Choroid plexus epithelial cell (primary cell): Measurements from ENCODE around the gene ZNF587B.
A peak's percentile ranks its signal among the peaks of the same experiment; 100 is the strongest.
"Not testable (repeated sequence)": the region's sequence is repeated elsewhere in the genome, so short reads cannot be mapped to it uniquely, and the experiment has no call there.

ENCODE experiments used
- DNase-seq: peaks from one replicate; pipeline ENCODE4 v3.0.0-alpha.2; 2010; ENCODE audit warnings: low read depth
- H3K4me3 ChIP-seq: 2 replicates; pipeline ENCODE4 v1.5.1; 2011; ENCODE audit warnings: low read depth, mild to moderate bottlenecking, control low read depth, low read length, moderate library complexity
- CTCF ChIP-seq: conservative IDR thresholded peaks from 2 replicates; pipeline ENCODE4 v1.5.1; 2011; ENCODE audit warnings: low read depth, mild to moderate bottlenecking, control low read depth, inconsistent platforms, low read length, moderate library complexity

The ZNF587B gene

GRCh38 chr19:57819475-57820148 is 10.5 kb upstream of the ZNF587B start:
- peak; percentile 96 for DNase-seq
- peak; percentile 19 for TF ChIP-seq CTCF
- H3K4me3 ChIP-seq = peak overlapping the region; percentile 77

- no peak for DNase-seq
- no peak for TF ChIP-seq CTCF
- H3K4me3 ChIP-seq = peak overlapping the region; percentile 77
Observed at GRCh38 chr19:57820599-57820998, 9.5 kb upstream of the ZNF587B start.

GRCh38 chr19:57821095-57821494 is 9.0 kb upstream of the ZNF587B start:
- not testable (repeated sequence) for DNase-seq, H3K4me3 ChIP-seq

GRCh38 chr19:57821501-57821900 is 8.6 kb upstream of the ZNF587B start:
- H3K4me3 ChIP-seq, DNase-seq: not testable (repeated sequence)

GRCh38 chr19:57823155-57823554 is 6.9 kb upstream of the ZNF587B start:
- not testable (repeated sequence) for DNase-seq, H3K4me3 ChIP-seq

GRCh38 chr19:57823608-57824007 is 6.5 kb upstream of the ZNF587B start:
- DNase-seq, H3K4me3 ChIP-seq: not testable (repeated sequence)

GRCh38 chr19:57825511-57825910 is 4.6 kb upstream of the ZNF587B start:
- TF ChIP-seq CTCF = no peak
- peak; percentile 16 for DNase-seq
- no peak overlapping the region for H3K4me3 ChIP-seq

GRCh38 chr19:57829316-57829715 is 783 bp upstream of the ZNF587B start:
- TF ChIP-seq CTCF = no peak
- H3K4me3 ChIP-seq = no peak overlapping the region
- DNase-seq = peak; percentile 44

- H3K4me3 ChIP-seq, DNase-seq: not testable (repeated sequence)
Observed at GRCh38 chr19:57836991-57837390, 6.9 kb downstream of the ZNF587B start.

- not testable (repeated sequence) for DNase-seq, H3K4me3 ChIP-seq
Observed at GRCh38 chr19:57838622-57839191, 8.6 kb downstream of the ZNF587B start.
